ENCODE data around the gene MEF2D.

DNA sequence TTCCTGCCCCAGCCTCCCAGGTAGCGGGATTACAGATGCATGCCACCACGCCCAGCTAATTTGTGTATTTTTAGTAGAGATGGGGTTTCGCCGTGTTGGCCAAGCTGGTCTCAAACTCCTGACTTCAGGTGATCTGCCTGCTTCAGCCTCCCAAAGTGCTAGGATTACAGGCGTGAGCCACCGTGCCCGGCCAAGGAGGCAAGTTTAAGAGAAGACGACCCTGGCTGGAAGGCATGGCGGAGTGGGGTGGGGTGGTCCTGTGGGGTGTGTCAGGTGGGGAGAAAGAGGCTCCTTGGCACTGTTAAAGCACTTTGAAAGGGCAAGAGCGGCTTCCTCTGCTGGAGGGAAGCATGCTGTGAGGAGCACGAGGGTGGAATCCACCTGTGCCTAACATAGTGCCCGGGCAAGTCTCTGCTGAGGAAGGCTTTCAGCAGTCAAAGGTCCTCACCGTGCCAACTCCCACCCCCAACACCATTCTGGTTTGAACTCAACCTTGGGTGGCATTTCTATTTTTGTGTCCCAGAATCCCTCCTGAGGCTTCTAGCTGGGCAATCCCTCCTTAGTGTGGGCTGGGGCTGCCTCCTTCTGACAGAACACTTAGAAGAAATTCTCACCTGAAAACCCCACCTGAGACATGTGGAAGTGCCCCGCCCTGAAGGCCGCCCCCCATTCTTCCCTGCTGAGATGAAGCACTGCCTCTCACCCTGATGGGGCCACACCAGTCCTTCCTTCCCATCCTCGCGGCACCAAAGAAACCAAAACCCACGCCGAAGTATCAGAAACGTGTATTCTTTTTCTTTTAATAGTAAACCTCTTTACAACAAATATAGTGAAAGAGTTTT is 37.4 kb downstream of the MEF2D start:
- TF ChIP-seq, protein P1, sequence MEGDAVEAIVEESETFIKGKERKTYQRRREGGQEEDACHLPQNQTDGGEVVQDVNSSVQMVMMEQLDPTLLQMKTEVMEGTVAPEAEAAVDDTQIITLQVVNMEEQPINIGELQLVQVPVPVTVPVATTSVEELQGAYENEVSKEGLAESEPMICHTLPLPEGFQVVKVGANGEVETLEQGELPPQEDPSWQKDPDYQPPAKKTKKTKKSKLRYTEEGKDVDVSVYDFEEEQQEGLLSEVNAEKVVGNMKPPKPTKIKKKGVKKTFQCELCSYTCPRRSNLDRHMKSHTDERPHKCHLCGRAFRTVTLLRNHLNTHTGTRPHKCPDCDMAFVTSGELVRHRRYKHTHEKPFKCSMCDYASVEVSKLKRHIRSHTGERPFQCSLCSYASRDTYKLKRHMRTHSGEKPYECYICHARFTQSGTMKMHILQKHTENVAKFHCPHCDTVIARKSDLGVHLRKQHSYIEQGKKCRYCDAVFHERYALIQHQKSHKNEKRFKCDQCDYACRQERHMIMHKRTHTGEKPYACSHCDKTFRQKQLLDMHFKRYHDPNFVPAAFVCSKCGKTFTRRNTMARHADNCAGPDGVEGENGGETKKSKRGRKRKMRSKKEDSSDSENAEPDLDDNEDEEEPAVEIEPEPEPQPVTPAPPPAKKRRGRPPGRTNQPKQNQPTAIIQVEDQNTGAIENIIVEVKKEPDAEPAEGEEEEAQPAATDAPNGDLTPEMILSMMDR (IDR thresholded peaks at IDR 0.05) = no peak
- no peak for TF ChIP-seq POLR2A (IDR thresholded peaks at IDR 0.05)
- TF ChIP-seq POLR2AphosphoS5 (IDR thresholded peaks at IDR 0.05) = no peak
- TF ChIP-seq EP300 (IDR thresholded peaks at IDR 0.05) = no peak

Data from stomach (tissue), 4 donors.